GM12864 (cell line): Measurements from ENCODE around the gene UBE3D.
A peak's percentile ranks its signal among the peaks of the same experiment; 100 is the strongest.

ENCODE experiments used
- DNase-seq: peaks from one replicate; pipeline ENCODE4 v3.0.0-alpha.2; 2011; ENCODE audit warnings: low read depth
- H3K4me3 ChIP-seq: 2 replicates; pipeline ENCODE4 v1.5.1; 2011; ENCODE audit warnings: mild to moderate bottlenecking, low read depth, low read length, control low read depth
- TF ChIP-seq, protein P1 (sequence below): IDR thresholded peaks from 2 replicates; pipeline ENCODE4 v1.5.1; 2011; ENCODE audit warnings: low read depth, mild to moderate bottlenecking, moderate library complexity, low read length, control low read depth, inconsistent platforms; ENCODE audit errors: missing control alignments

UBE3D gene

GRCh38 chr6:83061190-83061589, 4.5 kb downstream of the UBE3D start:
- H3K4me3 ChIP-seq, result no peak overlapping the region
- no peak for DNase-seq
- TF ChIP-seq, protein P1, sequence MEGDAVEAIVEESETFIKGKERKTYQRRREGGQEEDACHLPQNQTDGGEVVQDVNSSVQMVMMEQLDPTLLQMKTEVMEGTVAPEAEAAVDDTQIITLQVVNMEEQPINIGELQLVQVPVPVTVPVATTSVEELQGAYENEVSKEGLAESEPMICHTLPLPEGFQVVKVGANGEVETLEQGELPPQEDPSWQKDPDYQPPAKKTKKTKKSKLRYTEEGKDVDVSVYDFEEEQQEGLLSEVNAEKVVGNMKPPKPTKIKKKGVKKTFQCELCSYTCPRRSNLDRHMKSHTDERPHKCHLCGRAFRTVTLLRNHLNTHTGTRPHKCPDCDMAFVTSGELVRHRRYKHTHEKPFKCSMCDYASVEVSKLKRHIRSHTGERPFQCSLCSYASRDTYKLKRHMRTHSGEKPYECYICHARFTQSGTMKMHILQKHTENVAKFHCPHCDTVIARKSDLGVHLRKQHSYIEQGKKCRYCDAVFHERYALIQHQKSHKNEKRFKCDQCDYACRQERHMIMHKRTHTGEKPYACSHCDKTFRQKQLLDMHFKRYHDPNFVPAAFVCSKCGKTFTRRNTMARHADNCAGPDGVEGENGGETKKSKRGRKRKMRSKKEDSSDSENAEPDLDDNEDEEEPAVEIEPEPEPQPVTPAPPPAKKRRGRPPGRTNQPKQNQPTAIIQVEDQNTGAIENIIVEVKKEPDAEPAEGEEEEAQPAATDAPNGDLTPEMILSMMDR, result no peak

GRCh38 chr6:83057705-83058321, 7.8 kb downstream of the UBE3D start:
- no peak overlapping the region for H3K4me3 ChIP-seq
- DNase-seq, result no peak
- TF ChIP-seq, protein P1, result peak; percentile 73

GRCh38 chr6:83055366-83055964, 10.2 kb downstream of the UBE3D start:
- no peak overlapping the region for H3K4me3 ChIP-seq
- TF ChIP-seq, protein P1, result peak; percentile 67
- DNase-seq, result no peak

GRCh38 chr6:83053678-83054077, 12.0 kb downstream of the UBE3D start:
- DNase-seq, result no peak
- TF ChIP-seq, protein P1, result no peak

DNA sequence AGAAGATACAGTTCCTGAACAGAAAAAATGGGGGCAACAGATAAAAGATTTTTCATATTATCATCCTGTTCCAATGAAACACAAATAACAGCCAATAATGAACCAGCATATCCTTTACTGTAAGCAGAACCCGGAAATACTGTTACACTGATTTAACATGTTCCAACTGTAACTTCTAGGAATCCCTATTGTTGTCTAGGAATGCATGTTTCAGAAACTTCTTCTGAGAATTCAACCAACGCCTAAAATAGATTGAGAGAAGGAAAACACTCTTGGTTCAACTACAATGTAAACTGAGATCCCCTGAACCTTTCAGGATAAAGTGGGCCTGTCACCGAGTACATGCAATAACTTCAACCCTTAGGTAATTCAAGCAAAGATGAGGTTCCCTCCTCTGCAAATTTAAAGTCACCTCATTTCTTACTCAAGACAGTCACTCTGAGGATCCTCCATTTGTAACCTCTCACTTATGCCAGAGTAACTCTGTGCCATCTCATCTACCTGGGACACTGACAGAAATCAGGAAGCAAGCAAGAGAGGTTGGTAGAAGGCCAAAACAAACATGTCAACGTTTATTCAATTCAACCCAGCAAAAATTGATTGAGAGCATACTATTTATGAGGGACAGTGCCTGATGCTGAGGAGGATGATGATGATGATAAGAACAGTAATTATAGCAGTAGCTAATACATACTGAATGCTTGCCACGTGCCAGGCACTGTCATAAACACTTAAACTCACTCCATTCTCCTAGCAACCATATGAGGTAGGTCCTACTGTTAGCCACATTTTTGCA, 14.1 kb downstream of the UBE3D start:
- no peak for DNase-seq
- TF ChIP-seq, protein P1, result no peak
- H3K4me3 ChIP-seq, result no peak overlapping the region

More at GRCh38 chr6:83053678-83054077, 12.0 kb downstream of the UBE3D start:
- no peak overlapping the region for H3K4me3 ChIP-seq

GRCh38 chr6:83047065-83047754, 18.4 kb downstream of the UBE3D start:
- TF ChIP-seq, protein P1, result no peak
- no peak overlapping the region for H3K4me3 ChIP-seq
- DNase-seq, result no peak
